Measurements from ENCODE around the gene MTPN.

The MTPN gene

GRCh38 chr7:135901585-135902540 lies 75.3 kb downstream of the MTPN start:
- H3K4me3 ChIP-seq (ENCODE audit: low read depth, low read length), result no peak overlapping the region
- no peaks in the 10 kb centered on the region for H3K9me3 ChIP-seq
- H3K4me1 ChIP-seq, result no peaks in the 10 kb centered on the region
- DNase-seq, result no peak
- no peaks in the 10 kb centered on the region for H3K36me3 ChIP-seq
- no peaks in the 10 kb centered on the region for H3K27me3 ChIP-seq
- TF ChIP-seq CTCF (IDR thresholded peaks at IDR 0.05; ENCODE audit: low read depth, low read length), result no peak

GRCh38 chr7:135900065-135900546 lies 77.1 kb downstream of the MTPN start:
- Histone ChIP-seq H3K4me1 (no peaks in the 10 kb centered on the region), H3K27me3 (no peaks in the 10 kb centered on the region), H3K36me3 (no peaks in the 10 kb centered on the region), H3K9me3 (no peaks in the 10 kb centered on the region), H3K4me3 (ENCODE audit: low read depth, low read length) (no peak overlapping the region)
- DNase-seq, result no peak
- TF ChIP-seq CTCF (IDR thresholded peaks at IDR 0.05; ENCODE audit: low read depth, low read length), result no peak

GRCh38 chr7:135899458-135900064 lies 77.6 kb downstream of the MTPN start:
- Histone ChIP-seq H3K4me3 (ENCODE audit: low read depth, low read length) (no peak overlapping the region), H3K4me1 (no peaks in the 10 kb centered on the region), H3K9me3 (no peaks in the 10 kb centered on the region), H3K36me3 (no peaks in the 10 kb centered on the region), H3K27me3 (no peaks in the 10 kb centered on the region)
- TF ChIP-seq CTCF (IDR thresholded peaks at IDR 0.05; ENCODE audit: low read depth, low read length), result no peak
- DNase-seq, result no peak

- TF ChIP-seq CTCF (IDR thresholded peaks at IDR 0.05; ENCODE audit: low read depth, low read length), result no peak
- H3K4me3 ChIP-seq (ENCODE audit: low read depth, low read length), result no peak overlapping the region
- H3K9me3 ChIP-seq, result no peaks in the 10 kb centered on the region
- H3K4me1 ChIP-seq, result no peaks in the 10 kb centered on the region
- no peak for DNase-seq
- no peaks in the 10 kb centered on the region for H3K36me3 ChIP-seq
- no peaks in the 10 kb centered on the region for H3K27me3 ChIP-seq
These were observed 78.9 kb downstream of the MTPN start for GRCh38 chr7:135898226-135898625.

- Histone ChIP-seq H3K4me3 (ENCODE audit: low read depth, low read length) (no peak overlapping the region), H3K9me3 (no peaks in the 10 kb centered on the region), H3K36me3 (no peaks in the 10 kb centered on the region), H3K4me1 (no peaks in the 10 kb centered on the region), H3K27me3 (no peaks in the 10 kb centered on the region)
- DNase-seq, result no peak
- no peak for TF ChIP-seq CTCF (IDR thresholded peaks at IDR 0.05; ENCODE audit: low read depth, low read length)
These were observed 82.3 kb downstream of the MTPN start for GRCh38 chr7:135894816-135895215.

- Histone ChIP-seq H3K9me3 (no peaks in the 10 kb centered on the region), H3K4me3 (ENCODE audit: low read depth, low read length) (no peak overlapping the region), H3K27me3 (no peaks in the 10 kb centered on the region), H3K36me3 (no peaks in the 10 kb centered on the region), H3K4me1 (no peaks in the 10 kb centered on the region; the same call in 1 of the 2 replicates)
- TF ChIP-seq CTCF (IDR thresholded peaks at IDR 0.05; ENCODE audit: low read depth, low read length), result no peak
- DNase-seq, result no peak
These were observed 87.3 kb downstream of the MTPN start for GRCh38 chr7:135889823-135890222.

Measured in BE2C (cell line).